ENCODE results near the gene SLC12A3.

SLC12A3 gene

GRCh38 chr16:56848029-56848936, 16.7 kb upstream of the SLC12A3 start:
- no peak for DNase-seq (ENCODE audit: low spot score)

GRCh38 chr16:56848955-56849689, 15.9 kb upstream of the SLC12A3 start:
- DNase-seq (ENCODE audit: low spot score): no peak

- DNase-seq (ENCODE audit: low spot score): no peak
Measured at GRCh38 chr16:56849690-56850680, 15.0 kb upstream of the SLC12A3 start.

- no peak for DNase-seq (ENCODE audit: low spot score)
Measured at GRCh38 chr16:56851671-56852400, 13.2 kb upstream of the SLC12A3 start.

GRCh38 chr16:56852401-56852730, 12.6 kb upstream of the SLC12A3 start:
- no peak for DNase-seq (ENCODE audit: low spot score)

GRCh38 chr16:56852968-56853367, 12.0 kb upstream of the SLC12A3 start:
- DNase-seq (ENCODE audit: low spot score): no peak

DNA sequence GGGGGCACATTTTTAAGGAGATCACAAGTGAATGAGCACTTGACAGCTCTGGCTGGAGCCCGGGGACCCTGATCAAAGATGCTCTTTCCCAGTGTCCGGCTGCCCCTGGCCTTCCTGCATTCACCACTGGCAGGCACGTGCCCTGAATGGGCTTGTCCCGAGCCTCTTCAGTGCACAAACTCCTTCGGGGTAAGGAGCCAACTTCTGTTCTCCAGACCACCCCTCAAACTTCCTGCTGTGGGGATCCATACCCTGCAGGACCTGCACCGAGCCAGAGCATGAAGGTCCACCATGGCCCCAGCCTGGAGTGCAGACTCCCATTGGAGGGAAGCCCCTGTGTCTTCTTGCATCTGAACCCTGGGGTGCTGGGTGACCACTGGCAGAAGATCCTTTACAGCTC, 9.8 kb upstream of the SLC12A3 start:
- DNase-seq (ENCODE audit: low spot score): no peak

- no peak for DNase-seq (ENCODE audit: low spot score)
Measured at GRCh38 chr16:56855946-56856345, 9.1 kb upstream of the SLC12A3 start.

DNA sequence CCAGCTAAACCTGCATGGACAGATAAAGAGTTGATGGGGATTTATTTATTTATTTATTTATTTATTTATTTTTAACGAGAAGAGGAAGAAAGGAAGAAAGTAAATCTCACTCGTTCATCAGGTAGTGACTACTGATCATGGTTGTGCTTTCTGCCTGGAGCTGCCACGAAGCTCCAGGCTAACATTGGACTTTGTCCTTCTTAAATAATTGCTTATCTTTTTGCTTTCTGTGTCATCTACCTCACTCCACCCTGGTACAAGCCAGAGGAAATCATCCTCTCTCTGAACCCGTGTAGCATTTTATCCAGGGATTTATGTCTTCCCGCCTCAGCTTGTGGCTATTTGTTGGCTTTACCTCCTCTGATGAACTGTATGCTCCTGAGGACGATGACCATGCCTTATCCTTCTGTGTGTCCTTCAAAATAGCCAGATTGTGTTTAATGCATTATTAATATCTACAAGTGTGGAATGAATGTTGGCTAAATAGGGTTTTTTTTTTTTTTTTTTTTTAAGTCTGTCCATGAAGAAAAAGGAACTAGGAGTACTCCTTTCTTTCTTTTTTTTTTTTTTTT, 8.0 kb upstream of the SLC12A3 start:
- no peak for DNase-seq (ENCODE audit: low spot score)

DNA sequence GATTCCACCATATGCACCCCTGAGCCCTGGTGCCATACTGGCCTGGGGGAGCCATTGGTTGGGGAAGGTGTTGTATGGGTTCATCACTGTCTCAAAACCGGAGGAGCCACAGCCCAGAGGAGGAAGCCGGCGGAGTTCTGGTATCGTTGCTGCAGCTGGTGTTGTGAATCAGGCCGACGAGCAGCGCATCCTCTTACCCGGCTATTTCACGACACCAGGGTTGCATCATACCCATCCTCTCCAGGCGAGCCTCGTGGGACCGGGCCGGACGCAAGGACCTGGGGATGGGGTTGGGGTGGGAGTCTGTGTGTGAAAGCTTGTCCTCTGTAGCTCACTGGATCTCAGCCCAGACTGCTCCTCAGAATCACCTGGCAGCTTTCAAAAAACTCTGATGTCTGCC, 6.6 kb upstream of the SLC12A3 start:
- peak; percentile 26 for DNase-seq (ENCODE audit: low spot score)

- no peak for DNase-seq (ENCODE audit: low spot score)
Measured at GRCh38 chr16:56859636-56860035, 5.4 kb upstream of the SLC12A3 start.

- peak; percentile 59 for DNase-seq (ENCODE audit: low spot score)
Measured at GRCh38 chr16:56860226-56861020, 4.6 kb upstream of the SLC12A3 start.

- DNase-seq (ENCODE audit: low spot score): no peak
Measured at GRCh38 chr16:56861092-56861610, 3.9 kb upstream of the SLC12A3 start.

DNA sequence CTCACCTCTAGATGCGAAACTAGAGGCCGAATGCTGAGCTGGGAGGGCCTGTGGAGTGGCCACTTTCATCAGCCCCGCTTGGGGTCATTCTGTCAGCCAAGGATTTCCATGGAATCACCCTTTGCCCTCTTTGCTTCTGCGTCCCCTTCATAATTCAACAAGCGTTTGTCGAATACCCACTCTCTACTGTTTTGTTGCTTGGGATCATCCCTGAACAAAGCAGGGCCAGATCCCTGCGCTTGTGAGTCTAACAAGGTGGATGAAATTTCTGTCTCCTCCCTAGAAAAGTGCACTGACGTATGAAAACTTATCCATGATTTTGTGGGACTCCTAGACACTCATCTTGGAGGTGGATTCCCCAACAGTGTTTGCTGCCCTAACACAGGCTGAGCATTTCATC, 3.3 kb upstream of the SLC12A3 start:
- DNase-seq (ENCODE audit: low spot score): no peak

DNA sequence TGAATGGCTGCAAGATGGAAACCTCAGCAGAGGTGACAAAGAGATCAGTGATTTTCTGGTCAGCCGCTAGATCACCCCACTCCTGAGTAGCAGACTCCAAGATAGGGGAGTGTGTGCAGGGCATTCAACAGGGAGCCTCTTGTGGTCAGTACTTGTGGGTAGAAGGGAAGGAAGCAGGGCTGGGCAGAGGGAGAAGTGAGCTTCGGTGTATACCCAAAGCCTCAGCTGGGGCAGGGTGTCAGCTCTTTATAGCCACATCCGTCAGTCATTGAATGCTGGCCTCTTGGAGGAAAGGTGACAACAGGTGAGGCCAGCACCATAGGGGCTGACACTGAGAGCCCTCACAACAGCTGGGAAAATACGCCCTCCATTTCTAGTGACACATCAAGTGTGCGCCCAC, 2.2 kb upstream of the SLC12A3 start:
- DNase-seq (ENCODE audit: low spot score): no peak

DNA sequence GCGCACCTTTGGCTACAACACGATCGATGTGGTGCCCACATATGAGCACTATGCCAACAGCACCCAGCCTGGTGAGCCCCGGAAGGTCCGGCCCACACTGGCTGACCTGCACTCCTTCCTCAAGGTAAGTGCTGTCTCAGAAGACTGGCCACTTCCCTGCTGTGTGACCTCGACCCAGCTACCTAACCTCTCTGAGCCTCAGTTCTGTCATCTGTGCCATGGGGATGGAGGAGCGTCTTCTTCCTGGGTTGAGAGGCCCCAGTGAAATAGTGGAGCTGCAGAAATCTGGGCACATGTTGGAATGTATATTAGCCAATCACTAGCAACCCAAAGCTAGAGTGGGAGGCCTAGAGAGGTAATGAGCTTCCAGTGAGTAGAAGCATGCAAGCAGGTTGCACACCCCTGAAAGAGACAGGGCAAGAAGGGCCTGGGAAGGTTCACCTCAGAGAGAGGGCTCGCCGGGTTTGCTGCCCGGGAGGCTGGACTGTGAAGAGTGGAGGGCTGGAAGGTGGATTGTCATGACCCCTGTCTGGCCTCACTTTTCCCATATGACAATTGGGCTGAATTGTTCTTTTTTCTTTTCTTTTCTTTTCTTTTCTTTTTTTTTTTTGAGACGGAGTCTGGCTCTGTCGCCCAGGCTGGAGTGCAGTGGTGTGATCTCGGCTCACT, 521 bp downstream of the SLC12A3 start:
- DNase-seq (ENCODE audit: low spot score): no peak

- DNase-seq (ENCODE audit: low spot score): peak; percentile 64
Measured at GRCh38 chr16:56866955-56867830, 2.2 kb downstream of the SLC12A3 start.

- DNase-seq (ENCODE audit: low spot score): no peak
Measured at GRCh38 chr16:56868175-56868574, 3.2 kb downstream of the SLC12A3 start.
